GM19468 (cell line): ENCODE results near the gene ARID1B.

ENCODE experiments used
- ATAC-seq: cut with Tn5 transposase; IDR thresholded peaks from one replicate; pipeline ENCODE4 v1.9.1; 2021; ENCODE audit warnings: mild to moderate bottlenecking, moderate library complexity, moderate number of reproducible peaks; ENCODE audit not compliant: unreplicated experiment; ENCODE audit errors: extremely low read depth

ARID1B gene

DNA sequence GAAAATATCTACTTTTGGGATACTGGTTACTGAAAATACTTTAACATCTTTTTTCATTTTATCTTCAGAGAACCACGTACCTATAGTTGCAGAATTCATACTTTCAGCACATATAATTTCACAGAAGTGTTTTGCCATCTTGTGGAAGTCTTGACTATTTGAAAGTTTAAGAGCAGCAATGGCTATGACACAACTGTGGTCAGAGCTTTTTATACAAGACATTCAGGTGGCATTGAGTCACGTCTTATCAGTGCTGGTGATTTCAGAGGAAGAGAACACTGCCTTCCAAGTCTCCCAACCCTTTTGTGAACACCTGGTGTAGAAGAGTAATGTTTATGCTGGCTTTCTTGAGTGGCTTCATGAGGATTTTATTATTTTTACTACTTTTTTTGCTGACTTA lies 171.6 kb downstream of the ARID1B start:
- no peak for ATAC-seq

DNA sequence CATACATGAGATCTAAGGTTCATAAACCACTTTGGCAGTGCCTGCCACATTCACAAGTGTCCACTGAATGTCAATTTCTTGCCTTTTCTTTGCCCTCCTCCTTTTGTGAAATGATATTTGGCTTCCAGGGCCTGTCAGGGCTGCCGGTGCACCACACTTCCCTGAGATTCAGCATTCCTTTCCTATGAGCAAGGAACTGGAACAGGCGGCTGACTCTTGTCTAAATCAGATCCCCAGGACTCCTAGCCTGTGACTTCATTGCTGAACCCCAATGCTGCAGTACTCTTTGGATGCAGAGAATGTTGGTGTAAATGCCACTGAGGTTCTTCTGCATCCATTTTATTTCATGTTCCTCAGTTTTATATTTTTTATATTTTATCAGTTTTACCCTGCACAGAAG lies 172.2 kb downstream of the ARID1B start:
- no peak for ATAC-seq

DNA sequence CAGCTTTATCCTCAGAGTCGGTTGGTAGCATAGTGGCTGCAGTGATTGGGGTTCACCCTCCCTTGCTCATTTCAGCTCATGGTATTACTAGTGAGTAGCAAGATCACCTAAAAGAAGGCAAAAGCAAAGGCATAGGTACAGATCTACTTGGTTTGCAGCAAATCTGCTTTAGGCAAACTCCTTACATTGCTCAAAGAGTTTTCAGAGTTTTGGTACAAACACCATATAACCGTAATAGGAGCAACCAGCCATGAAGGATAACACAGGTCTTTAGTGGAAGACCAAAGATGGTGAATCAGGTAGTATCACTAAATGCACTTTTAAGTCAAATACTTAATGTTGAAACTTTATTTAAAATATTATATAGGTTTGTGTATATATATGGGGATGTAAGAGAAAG lies 172.9 kb downstream of the ARID1B start:
- no peak for ATAC-seq

DNA sequence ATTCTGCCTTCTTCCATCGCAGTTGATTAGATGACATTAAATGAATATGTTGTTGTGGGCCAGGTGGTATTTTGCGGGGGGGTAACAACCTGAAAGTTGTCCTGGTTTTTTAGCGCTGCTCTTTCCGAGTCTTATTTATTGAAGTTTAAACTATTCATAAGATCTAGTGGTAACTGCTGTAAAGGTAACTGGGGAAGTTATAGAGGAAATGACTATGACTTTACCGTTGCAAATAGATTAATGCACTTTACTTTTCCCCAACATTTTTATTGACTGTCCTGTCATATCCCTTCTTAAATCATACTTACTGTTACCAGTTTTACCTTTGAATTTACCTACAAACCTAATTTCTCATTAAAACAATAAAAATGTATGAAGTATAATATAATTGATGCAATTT lies 173.4 kb downstream of the ARID1B start:
- no peak for ATAC-seq

DNA sequence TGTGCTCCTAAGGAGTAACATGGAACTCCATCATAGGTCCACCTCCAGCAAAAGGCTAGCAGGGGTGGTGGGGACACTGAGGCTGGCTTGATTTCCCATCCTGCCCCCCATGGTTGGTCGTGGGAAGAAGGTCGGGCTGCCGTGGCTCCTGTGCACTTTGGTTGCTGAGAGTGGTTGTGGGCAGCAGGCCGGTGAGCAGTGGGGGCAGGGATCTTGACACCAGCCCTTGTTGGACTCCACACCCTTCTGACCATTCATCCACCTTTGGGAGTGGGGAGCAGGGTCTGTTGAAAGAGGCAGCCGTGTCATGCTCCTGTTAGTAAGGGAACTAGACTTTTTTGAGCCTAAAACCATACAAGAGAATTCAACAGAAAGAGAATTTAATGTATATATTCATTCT lies 175.2 kb downstream of the ARID1B start:
- ATAC-seq: no peak

DNA sequence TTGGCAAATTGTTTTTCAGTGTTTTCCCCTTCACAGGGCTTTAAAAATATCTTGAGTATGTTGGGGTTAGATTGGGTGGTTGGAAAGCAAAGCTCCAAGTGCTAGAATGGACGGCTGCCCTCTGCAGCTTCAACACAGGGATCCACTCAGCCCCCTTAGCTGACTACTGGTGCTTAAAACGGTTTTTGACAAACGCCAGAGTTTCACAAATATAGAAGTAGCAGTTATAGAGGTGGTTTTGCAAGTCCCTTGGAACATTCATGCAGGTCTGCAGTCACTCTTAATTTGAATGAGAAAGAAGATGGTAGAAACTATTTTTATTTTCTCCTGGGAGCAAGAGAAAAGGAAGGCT lies 175.9 kb downstream of the ARID1B start:
- ATAC-seq: no peak

DNA sequence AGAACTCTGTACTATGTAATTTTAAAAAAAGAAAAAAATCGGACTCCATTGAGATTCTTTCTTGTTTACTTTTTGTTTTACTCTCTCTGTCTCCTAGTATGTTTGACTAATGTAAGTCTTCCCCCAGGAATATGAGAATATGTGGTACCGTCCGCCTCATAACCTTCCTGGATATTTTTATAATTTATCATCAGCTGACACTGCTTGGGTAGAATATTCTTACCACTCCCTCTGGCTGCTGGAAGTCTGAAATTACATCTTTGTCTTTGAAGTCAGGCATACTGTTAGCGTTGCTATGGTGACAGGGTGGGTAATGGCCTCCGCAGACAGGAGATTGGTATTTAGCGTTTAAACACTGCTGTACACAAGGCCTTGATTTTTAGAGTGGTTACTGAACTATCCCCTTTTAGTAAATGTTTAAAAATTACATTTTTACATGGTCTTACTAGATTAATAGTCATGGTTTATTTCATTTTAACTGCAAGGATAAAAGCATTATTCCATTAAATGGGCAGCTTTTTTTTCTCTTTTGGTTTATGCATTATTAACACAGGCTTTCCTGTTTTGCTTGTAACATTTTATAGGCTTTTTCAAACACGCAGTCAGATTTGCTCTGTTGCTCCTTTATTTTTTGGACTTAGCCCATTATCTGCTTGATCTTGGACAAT lies 176.4 kb downstream of the ARID1B start:
- ATAC-seq: no peak

DNA sequence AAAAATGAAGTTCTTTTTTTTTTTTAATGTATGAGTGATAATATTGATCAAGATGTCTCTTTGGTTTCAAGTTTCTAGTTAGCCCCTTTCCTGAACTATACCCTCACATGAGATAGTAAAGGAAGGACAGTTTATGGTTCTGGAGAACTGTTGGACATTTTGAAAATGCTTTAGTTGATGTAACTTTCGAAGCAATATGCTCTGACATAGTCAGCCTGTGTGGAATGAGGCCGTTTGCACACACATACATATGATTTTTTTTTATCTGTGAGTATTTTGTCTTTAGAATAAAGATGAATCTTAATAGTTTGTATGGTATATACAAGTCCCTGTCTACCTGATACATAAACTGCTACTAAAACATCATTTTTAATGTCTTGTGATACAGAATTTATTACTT lies 177.0 kb downstream of the ARID1B start:
- ATAC-seq: no peak

DNA sequence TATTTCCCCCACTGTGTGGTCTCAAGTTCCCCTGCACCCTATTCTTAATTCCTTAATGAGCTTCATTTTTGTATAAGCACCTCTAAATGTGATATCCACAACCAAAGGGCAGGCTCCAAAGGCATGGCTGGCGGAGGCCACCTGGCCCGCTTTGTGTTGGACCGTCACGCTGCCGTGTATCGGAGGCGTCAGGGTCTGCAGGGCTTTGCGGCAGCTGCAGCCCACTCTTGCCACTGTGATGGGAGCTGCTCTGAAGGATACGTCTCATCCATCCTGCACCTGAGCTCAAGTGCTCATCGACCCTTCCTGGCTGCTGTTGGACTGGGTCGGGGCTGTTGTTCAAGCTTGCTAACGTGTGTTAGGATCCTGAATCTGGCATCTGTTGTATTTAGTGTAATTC lies 177.6 kb downstream of the ARID1B start:
- ATAC-seq: no peak

DNA sequence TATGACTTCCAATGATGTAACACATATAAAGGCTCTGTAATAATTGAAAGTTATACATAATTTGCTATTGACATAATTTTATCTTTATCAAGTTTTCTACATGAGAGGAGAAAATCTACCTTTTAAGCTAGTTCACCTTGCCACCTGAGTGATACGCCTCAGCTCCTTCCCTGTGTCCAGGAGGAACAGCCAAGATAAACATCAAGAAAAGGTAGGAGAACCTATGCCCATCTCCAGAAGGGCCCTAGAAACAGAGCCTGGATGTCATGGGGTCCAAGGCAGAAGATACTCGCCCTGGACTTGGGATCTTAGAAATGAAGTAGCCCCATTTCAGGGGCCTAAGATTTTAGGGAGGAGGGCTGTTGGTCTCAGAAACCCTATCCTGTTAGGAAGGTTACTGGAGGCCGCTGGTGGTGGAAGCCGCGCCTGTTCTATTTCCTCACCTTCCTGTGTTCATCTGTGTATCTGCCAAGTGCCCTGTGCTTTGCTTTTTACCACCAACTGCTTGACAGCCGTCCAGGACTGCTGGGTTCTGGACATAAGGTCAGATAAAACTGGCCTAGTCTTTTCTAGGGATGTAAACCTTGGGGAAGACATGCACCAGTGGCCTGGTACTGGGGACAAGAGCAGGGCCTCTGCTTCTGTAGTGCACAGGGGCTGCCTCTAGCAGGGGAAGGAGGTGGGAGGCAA lies 178.5 kb downstream of the ARID1B start:
- no peak for ATAC-seq

DNA sequence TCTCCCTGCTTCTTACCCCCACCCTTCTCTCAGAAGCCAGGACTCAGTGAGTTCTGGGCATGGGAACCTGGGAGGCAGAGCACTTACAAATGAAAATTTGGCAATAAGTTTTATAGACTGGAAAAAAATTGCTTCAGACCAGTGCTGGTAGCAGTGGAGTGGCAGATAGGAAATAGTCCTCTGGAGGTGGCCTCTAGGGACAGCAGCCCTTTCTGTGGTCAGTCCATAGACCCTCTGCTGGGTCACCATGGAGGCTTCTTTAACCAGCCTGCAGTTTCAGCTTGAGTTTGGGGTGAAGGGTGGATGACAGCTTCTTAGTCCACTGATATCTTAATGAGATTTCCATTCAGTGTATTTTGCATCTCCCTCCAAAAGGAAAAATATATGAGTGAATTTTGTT lies 179.1 kb downstream of the ARID1B start:
- no peak for ATAC-seq

DNA sequence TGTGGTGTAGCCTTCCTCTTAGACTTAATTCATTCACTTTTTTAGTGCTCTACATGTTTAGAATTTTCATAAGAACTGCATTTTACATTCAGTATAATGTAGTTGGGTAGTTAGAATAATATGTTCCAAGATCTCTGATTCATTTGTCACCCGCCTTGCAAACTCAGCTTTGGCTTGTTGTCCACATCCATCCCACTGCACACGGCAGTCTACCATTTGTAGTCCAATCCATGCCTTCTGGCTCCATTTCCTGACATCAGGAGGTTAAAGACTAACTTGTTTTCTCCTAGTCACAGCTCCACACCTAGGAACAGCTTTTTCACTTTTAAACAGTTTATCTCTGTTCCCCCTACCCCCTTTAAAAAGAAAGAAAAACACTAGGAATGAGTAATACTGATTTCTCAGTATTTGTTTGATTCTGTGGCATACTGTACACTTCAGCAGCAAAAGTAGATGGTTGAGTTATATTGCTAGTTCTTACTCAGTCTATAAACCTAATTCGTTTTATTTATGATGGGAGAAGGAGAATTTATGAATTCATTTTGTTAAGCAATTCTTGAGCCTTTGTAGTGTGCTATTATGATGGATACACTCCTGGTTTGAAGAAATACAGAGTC lies 180.9 kb downstream of the ARID1B start:
- no peak for ATAC-seq

DNA sequence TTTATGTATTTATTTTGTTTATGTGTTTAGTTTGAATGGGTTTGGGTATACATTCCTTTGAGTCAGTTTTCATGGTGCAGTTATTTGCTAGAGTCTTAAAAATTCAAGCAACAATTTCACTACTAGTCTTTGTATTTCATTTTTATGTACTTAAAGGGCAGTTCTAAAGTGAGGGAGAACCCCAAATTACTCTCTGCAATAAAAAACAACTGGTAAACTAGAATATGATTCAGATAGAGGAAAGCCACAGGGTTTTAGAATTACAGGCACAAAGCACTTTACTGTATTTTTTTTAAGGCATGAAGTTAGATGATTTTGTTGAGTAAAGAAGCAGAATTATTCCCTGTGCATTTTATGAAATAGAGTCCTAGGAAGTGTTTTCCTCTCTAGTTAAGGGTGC lies 183.3 kb downstream of the ARID1B start:
- ATAC-seq: no peak

DNA sequence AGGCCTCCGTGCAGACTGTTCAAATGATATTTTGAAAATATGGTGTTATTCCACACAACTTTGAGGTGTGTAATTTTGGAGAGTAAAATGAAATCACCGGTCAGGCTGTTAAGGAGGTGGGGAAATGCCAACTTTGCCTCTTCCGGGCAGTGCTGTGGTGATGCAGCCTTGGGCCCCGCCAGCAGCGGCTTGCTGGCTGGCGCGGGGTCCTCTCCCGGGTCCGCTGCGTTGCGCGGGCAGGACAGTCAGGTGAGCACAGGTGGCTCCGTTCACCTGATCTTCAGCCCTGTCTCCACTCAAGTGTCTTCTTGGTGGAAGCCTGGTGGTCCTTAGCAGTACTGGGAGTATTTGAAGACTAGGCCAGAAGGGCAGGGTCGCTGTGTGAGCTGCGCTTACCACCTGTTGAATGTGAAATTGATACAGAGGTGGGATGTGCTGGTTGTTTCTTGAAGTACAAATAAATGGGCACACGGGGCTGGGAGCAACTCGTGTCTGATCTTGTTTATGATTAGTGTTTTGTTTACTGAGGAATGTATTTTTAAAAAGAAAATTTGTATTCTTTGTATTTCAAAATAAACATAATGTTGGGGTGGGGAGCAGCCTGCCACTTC lies 184.2 kb downstream of the ARID1B start:
- ATAC-seq: no peak

DNA sequence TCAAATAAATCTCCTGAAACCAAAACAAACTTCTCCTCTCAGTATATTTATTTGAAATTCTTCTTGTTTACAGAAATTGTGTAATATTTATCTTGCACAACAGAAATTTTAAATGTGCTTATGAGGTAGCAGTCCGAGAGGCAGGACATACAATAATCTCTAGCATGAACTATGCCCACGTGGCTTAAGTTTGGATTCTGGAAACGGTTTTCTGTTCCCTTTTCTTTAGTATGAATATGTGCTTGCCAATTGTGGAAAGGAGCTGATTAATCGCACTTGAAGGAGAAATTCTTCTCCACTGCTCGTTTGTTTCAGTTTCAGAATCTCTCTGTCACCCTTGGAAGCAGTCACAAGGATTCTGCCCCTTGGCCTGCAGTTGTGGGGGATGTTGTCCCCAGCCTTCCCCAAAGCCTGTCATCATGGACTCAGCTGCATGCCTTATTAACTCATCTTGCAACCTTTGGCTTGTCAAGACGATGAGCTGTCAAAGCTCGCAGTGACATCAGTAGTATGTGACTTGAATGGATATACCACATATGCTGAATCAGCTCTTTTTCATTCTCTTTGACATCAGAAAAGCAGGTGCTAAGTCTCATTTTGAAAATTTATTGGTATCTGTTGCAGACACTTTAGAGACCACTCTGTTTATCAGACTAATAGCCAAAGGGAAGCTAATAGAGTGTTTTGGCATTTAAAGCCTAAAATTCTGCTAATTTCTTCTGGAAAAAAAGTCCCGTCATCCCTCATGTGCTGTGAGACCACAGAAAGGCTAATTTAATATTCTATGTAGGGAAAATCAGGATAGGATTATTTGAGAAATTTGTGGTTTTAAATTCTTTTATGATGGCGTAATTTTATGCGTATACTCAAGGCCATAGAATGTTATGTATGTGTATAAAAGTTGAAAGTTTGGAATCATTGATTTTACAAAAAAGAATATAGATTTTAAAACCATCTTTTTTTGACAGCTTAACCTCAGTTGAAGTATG lies 186.8 kb downstream of the ARID1B start:
- peak; percentile 26 for ATAC-seq

DNA sequence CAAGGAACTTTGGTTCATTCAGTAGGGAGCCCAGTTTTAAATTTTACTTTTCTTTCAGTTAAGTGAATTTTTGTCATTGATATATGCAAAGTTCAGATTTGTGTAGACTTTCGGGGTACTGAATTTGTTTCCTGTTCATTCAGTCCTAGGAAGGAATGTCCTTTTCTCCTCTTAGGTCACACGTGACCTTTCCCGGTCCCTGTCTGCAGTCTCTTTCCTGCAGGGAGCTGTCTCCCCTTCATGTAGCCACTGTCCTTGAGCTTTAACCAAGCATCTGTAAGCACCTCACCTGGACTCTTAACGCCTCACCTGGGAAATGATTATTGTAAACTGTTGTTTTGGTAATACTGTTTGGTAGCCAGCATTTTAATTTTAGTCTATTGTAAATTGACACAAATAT lies 190.7 kb downstream of the ARID1B start:
- ATAC-seq: no peak

DNA sequence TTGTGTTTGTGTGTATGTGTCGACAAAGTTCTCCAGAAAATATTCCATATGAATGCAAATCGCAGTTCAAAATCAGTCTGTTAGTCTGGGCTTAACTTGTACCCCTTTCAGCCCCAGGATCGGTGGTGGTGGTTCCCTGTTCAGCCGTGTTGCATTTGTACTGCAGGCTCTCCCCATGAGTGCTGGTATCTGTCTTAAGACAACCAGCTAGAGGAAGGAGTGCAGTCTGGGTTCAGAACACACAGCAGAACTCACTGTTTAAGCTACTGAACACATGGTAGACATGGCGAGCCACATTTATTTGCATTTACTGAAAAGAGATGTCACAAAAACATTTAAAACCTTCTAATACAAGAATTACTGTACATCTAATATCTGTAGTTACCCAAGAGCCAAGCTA lies 192.1 kb downstream of the ARID1B start:
- ATAC-seq: no peak

DNA sequence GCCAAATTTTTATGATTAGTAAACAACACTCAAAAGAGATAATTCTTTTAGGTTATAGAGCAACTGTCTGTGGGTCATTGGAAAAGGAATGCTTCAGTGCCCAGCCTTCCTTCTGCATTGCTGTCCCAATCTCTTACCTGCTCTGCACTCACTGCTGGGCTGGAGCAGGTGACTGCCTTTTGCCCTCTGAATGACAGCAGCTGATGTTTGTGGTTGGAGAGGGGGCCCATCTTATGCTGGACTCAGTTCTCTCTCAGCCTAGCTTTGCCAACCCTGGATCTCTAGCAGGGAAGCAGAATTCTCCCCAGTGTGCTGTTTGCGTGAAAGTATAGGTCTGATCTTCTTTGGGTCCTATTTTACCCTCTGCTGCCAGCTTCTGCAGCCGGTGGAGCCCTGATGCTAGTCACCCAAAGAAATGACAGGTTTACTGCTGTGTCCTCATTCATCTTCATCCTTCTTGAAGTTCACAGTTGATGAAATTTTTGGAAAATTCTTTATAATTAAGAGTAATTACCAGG lies 193.5 kb downstream of the ARID1B start:
- no peak for ATAC-seq

DNA sequence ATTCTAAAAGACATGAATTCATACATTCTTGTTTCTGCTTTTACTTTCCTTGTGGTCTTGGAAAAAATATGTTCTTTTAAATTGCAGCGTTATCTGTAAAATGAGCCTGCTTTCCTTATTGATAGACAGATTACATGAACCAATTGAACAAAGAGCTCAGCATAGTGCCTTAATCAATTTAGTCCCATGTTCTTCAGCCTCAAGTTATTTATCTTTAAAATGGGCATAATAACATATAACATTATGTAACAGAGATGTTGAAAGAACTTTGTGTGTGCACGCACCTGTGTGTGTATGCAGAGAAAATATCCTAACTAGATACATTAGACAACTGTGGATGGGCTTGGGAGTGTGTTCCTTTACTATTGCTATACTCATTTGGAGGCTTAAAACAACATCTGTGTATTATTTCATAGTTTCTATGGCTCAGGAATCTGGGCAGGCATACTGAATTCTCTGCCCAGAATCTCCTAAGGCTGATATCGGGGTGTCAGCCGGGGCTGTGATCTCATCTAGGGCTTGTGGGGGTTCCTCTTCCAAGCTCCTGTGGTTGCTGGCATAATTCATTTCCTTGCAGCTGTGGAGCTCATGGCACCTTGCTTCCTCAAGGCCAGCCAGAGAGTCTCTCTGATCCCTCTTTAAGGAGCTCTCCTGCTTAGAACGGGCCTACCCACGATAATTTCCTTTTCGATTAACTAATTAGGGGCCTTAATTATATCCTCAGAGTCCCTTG lies 194.1 kb downstream of the ARID1B start:
- no peak for ATAC-seq
